NCI-H2196 (cell line): ENCODE results near the gene TNK2.
"Not testable (repeated sequence)": the region's sequence is repeated elsewhere in the genome, so short reads cannot be mapped to it uniquely, and the experiment has no call there.

Experiments
- DNase-seq: peaks from one replicate; lab custom pipeline; 2025; ENCODE audit not compliant: unreplicated experiment; lab: John Stamatoyannopoulos, UW

Gene TNK2

DNA sequence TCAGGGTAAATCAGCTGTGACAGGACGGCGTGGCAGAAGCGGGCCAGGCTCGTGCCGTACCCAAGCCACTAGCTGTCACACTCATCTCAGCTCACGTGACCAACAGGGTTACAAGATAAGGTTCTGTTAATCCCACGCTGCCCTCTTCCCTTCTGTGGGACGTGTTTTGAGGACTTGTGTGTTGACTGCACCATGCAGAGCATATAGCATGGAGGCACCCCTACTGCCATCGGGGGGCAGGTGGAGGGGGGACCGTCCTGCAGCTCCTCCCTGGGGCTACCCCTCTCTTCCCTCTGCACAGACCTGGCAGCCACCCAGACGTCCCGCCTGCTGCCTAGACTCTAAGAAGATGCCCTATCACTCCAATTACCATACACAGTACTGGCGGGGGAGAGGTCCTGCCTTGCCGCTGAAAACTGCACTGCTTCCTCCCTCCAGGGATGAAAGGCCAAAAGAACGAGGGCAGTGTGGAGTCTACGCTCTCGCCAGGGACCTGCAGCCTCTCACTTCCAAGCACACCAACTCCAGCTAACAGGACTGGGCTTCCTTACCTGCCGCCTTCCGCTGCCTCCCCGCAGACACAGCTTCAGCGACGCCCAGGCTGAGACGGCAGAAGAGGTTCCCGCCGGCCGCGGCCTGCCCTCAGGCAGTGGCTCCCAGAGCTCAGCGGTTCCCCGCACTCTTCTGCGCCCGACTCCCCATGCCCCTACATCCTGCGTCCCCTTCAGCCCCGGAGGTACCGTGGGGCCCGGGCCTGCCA is at the start of gene TNK2:
TNK2 (minus strand) TSS at position 618 of the 760 bp plus-strand sequence. CDS start 19,963 bp downstream, outside the sequence.
- DNase-seq = no peak

DNA sequence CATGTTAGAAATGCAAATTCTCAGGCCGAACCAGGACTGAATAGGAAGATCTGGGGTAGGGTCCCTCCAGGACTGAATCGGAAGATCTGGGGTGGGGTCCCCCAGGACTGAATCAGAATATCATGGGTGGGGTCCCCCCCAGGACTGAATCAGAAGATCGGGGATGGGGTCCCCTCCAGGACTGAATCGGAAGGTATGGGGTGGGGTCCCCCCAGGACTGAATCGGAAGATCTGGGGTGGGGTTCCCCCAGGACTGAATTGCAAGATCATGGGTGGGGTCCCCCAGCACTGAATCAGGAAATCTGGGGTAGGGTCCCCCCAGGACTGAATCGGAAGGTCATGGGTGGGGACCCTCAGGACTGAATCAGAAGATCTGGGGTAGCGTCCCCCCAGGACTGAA is 48.2 kb upstream of the TNK2 start:
- DNase-seq = no peak

- DNase-seq = not testable (repeated sequence)
Measured at GRCh38 chr3:195955416-195955841, 47.1 kb upstream of the TNK2 start.

DNA sequence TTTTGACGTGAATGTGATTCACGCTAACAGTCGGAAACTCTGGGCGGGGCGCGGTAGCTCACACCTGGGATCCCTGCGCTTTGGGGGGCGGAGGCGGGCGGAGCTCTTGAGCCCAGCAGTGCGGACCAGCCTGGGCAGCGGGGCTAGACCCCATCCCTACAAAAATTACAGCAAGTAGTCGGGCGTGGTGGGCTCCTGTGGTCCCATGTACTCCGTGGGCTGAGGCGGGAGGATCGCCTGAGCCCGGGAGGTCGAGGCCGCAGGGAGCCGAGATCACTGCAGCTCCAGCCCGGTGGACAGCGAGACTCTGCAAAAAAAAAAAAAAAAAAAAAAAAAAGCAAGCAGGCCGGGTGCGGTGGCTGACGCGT is 46.4 kb upstream of the TNK2 start:
- not testable (repeated sequence) for DNase-seq

GRCh38 chr3:195954052-195954751 is 45.9 kb upstream of the TNK2 start:
- DNase-seq = not testable (repeated sequence)

DNA sequence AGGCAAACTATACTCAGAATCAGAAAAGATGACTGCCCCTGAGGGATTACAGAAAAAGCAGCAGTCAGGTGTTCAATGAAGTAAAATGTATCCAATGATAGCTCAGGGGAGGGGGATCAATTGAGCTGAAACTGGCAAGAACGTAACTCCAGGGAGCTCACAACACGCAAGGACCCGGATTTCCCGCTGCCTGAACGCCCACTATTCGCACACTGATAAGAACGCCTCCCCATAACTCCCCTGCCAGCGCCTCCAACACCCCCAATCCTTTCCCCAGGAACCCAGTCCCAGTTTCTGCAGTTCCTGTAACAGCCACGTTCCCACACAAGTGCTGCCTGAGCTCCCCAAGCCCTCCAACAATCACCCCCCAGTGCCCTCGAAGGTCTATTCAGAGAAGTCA is 44.2 kb upstream of the TNK2 start:
- not testable (repeated sequence) for DNase-seq

GRCh38 chr3:195951443-195952177 is 43.3 kb upstream of the TNK2 start:
- DNase-seq = not testable (repeated sequence)

DNA sequence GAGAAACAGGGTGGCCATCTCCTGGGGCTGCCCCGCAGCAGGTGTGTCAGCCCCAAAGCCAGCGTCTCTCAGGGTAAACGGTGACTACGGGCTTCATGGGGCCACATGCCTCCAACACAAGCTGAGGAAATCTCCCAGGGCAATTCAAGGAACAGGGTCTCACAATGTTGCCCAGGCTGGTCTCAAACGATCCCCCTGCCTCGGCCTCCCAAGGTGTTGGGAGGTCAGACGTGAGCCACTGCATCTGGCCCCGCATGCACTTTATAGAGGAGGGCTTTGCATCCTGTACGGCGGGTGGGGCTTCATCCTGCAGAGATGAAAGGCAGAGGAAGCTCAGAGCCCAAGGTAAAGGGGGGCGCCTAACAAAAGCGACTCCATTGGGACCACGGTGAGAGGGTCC is 42.4 kb upstream of the TNK2 start:
- DNase-seq = not testable (repeated sequence)

GRCh38 chr3:195950164-195950563 is 41.8 kb upstream of the TNK2 start:
- DNase-seq = not testable (repeated sequence)

DNA sequence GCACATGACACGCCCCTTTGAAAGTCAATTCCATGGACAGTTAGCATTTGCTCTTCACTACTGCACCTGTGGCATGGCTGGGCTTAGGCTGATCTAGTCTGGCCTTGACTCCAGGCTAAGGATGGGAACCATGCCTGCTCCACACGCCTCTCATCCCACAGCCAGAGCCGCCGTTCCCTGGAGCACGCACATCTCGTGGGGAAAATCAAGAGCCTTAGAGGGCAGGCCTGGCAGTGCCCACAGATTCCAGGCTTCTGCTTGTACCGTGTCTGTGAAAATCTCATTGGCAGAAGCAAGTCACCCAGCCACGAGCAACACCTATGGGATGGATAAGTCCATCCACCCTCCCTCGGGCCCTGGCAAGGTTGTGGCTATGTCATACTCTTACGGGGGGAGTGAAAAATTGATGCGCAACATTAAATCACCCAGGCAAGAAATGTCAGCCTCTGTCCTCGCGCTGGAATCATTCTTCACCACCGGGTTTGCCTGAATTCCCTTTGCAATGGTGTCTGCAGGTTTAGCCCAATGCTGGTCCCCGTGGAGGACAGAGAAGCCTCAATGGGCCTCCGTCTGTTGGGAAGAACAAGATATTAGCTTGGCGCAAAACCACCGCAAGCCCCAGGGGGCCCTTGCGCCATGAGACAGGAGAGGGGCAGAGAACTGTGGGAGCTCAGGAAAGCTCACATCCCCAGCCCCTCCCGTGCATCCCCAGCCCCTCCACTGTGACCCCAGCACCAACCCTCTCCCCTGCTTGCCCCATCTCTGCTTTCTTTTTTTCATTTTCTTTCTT is 38.8 kb upstream of the TNK2 start:
- not testable (repeated sequence) for DNase-seq

DNA sequence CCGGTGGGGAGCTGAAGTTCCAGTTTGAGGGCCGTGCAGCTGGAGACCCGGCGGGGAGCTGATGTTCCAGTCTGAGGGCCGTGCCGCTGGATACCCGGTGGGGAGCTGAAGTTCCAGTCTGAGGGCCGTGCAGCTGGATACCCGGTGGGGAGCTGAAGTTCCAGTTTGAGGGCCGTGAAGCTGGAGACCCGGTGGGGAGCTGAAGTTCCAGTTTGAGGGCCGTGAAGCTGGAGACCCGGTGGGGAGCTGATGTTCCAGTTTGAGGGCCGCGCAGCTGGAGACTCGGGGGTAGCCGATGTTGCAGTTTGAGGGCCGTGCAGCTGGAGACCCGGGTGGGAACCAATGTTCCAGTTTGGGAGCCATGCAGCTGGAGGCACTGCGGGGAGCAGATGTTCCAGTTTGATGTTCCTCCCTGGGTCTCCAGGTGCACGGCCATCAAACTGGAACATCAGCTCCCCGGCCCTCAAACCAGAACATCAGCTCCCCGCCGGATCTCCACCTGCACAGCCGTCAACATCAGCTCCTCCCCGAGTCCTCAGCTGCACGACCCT is 33.0 kb upstream of the TNK2 start:
- not testable (repeated sequence) for DNase-seq

GRCh38 chr3:195940806-195941205 is 32.5 kb upstream of the TNK2 start:
- not testable (repeated sequence) for DNase-seq

DNA sequence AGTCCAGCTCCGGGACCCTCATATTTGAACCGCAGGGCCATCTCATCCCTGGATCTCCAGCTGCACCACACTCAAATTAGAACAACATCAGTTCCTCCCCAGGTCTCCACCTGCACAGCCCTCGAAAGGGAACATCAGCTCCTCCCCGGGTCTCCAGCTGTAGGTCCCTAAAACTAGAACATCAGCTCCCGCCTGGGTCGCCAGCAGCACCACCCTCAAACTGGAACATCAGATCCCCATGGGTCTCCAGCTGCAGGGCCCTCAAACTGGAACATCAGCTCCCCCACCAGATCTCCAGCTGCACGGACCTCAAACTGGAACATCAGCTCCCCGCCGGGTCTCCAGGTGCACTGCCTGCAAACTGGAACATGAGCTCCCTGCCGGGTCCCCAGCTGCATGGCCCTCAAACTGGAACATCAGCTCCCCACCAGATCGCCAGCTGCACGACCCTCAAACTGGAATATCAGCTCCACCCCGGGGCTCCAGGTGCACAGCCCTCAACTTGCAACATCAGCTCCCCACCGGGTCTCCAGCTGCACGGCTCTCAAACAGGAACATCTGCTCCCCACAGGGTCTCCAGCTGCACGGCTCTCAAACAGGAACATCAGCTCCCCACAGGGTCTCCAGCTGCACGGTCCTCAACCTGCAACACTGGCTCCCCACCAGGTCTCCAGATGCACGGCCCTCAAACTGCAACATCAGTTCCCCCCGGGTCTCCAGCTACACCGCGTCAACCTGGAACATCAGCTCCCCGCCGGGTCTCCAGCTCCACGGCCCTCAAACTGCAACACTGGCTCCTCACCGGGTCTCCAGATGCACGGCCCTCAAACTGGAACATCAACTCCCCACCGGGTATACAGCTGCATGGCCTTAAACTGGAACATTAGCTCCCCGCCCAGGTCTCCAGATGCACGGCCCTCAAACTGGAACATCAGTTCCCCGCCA is 31.4 kb upstream of the TNK2 start:
- DNase-seq = not testable (repeated sequence)

- not testable (repeated sequence) for DNase-seq
Measured at GRCh38 chr3:195933044-195933430, 24.7 kb upstream of the TNK2 start.

DNA sequence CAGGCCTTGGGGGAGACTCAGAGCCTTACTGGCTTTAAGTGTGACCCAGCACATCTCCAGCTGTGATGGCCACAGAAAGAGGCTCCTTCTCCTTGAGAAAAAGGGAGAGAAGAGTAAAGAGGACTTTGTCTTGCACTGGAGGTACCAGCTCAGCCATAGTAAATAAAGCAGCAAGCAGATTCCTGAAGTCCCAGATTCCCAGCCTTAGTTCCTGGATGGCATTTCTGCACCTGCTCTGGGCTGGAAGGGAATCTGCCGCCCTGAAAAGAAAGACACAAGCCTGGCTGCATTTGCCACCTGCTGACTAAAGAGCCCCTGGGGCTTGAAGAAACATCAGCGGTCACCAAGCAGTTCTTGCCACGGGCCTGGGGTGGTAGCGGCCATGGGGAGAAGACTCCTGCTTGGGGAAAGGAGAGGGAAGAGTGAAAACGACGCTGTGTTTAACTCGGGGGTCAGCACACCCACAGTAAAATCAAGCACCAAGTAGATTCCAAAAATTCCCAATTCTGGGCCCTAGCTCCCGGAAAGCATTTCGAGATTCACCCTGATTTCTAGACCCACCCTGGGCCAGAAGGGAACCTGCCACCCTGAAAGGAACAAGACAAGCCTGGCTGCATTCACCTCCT is 24.2 kb upstream of the TNK2 start:
- no peak for DNase-seq

DNA sequence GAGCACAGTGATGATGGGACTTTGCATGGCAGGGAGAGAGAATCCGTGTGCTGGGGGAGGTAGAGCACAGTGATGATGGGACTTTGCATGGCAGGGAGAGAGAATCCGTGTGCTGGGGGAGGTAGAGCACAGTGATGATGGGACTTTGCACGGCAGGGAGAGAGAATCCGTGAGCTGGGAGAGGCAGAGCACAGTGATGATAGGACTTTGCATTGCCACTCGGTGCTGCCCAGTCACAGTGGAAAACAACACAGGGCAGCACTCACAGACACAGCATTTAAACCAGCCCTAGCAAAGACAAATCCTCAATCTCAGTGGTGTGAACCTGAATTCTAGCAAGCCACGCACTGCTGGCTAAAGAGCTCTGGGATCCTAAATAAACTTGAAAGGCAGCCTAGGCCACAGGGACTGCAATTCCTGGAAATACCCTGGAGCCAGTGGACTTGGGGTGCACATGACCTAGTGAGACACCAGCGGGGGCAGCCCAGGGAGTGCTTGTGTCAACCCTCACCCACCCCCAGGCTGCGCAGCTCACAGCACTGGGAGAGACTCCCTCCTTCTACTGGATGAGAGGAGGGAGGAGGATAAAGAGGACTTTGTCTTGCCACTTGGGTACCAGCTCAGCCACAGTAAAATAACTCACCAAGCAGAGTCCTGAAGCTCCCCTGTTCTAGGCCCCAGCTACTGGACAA is 23.4 kb upstream of the TNK2 start:
- no peak for DNase-seq

DNA sequence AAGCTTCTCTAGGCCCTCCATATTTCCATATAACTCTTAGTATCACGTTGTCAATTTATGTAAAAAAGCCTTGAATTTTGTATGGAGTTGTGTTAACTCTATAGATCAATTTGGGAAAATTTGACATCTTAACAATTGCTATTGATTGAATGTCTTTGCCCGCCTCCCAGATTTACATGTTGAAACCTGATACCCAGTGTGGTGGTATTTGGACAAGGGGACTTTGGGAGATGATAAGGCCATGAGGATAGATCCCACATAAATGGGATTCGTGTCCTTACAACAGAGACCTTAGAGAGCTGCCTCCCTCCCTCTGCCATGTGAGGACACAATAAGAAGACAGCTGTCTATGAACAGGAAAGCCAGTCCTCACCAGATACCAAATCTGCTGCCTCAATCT is 21.1 kb upstream of the TNK2 start:
- DNase-seq = no peak

GRCh38 chr3:195921334-195921791 is 13.0 kb upstream of the TNK2 start:
- no peak for DNase-seq
